ENCODE data around the gene SKP2.
"Not testable (repeated sequence)": the region's sequence is repeated elsewhere in the genome, so short reads cannot be mapped to it uniquely, and the experiment has no call there.

SKP2 gene

GRCh38 chr5:36151434-36152323 lies at the start of gene SKP2, which contains the start of gene LMBRD2:
TSS of gene SKP2 (plus strand) at chr5:36152111. CDS start at chr5:36152263, 152 bp downstream.
TSS of gene LMBRD2 (minus strand) at chr5:36151887. CDS start at chr5:36143349, 8,538 bp downstream.
- TF ChIP-seq POLR2A (IDR thresholded peaks at IDR 0.05; ENCODE audit: low read depth, low read length) = peak; percentile 88
- DNase-seq (ENCODE audit: insufficient read length, low spot score) (peak; percentile 92), FAIRE-seq (peak; percentile 97)

DNA sequence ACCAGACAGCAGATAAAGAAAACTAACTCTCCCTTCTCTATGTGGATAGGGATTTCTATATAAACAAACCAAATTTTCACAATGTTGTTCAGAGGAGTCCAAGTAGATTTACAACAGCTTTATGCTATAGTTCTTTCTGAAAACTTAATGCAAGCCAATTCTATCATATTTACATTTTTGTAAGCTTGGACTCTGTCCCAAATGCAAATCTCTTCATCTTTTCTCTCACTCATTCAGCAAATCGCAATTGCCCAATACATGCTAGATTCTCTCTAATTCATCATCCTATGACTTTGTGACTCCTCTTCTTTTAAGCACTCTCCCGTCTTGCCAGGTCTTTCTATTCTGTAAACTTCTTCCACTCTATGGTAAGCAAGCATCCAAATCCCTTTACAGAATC lies 46.1 kb upstream of the SKP2 start:
- no peak for TF ChIP-seq POLR2A (IDR thresholded peaks at IDR 0.05; ENCODE audit: low read depth, low read length)
- DNase-seq (ENCODE audit: insufficient read length, low spot score) = no peak
- no peak for FAIRE-seq

DNA sequence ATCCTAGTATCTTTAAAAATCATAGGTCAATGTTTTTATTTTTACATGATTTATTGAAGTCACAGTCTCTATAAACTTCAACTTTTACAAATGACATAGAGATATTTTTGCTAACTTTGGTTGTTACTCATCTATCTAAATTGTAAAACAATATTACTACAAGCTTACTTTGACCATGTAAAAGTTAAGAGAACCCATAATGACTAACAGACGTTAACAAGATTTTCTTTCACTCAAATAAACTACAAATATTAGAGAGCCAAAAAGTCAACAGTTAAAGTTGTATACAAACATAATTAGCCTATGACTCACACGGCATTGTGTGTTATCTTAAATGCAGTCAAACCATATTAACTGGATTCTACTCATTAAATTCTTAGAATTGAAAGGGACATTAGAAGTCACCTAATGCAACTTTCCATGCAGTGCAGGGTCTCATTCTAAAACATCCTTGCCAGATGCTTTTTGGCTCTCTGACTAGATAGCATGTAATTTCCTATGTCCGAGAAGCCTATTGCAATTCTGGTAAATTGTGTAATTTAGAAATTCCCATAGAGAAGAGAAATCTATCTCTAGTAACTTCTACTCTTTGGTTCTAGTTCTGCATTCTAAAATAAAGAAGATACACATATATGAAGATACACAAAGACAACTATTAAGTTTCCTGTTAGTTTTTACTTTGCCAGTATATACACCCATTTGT lies 43.0 kb upstream of the SKP2 start:
- TF ChIP-seq POLR2A (IDR thresholded peaks at IDR 0.05; ENCODE audit: low read depth, low read length) = no peak
- FAIRE-seq = peak; percentile 55
- DNase-seq (ENCODE audit: insufficient read length, low spot score) = no peak

DNA sequence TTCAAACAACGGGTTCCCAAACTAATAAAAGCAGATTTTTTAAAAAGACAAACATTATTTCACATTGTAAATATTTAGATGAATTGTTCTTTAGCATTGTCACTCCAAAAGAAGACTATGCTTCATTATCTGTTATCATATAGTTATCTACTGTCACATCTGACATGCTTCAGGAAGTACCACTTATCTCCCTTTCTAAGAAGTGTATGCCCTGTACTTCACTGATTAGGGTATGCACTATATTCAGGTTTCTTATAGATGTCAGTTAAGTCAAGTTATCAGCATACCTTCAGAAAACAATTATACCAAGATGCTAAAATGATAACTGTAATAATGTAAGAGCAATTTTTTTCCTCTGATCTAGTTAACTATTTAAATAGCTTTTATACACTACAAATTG lies 40.7 kb upstream of the SKP2 start:
- FAIRE-seq = peak; percentile 53
- DNase-seq (ENCODE audit: insufficient read length, low spot score) = no peak
- no peak for TF ChIP-seq POLR2A (IDR thresholded peaks at IDR 0.05; ENCODE audit: low read depth, low read length)

DNA sequence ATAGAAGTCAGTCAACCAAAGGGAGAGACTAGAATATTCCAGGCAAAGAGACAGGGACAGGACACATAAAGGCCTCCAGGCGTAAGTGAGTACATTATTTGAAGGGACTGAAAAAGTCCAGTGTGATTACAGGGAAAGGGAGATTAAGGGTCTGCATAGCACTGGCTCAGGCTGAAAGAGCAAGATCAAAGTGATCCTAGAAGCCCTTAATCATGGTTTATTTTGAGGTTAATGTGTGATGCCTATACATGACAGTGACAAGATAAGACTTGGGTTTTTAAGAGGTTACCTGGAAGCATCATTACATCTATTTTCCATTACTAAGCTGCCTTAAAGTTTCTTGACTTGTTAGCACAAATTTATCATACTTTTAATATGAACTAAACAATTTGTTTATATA lies 26.0 kb upstream of the SKP2 start:
- no peak for FAIRE-seq
- no peak for TF ChIP-seq POLR2A (IDR thresholded peaks at IDR 0.05; ENCODE audit: low read depth, low read length)
- no peak for DNase-seq (ENCODE audit: insufficient read length, low spot score)

DNA sequence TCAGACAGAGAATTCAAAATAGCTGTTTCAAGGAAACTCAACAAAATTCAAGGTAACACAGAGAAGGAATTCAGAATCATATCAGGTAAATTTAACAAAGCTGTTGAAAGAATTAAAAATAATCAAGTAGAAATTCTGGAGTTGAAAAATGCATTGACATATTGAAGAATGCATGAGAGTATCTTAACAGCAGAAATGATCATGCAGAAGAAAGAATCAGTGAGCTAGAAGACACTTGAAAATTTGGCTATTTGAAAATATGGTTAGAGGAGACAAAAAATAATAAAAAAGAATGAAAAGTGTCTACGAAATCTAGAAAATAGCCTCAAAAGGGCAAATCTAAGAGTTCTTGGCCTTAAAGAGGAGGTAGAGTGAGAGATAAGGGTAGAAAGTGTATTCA lies 23.1 kb upstream of the SKP2 start:
- DNase-seq (ENCODE audit: insufficient read length, low spot score) = no peak
- TF ChIP-seq POLR2A (IDR thresholded peaks at IDR 0.05; ENCODE audit: low read depth, low read length) = no peak
- FAIRE-seq = no peak

GRCh38 chr5:36129666-36130065 lies 22.2 kb upstream of the SKP2 start:
- DNase-seq (ENCODE audit: insufficient read length, low spot score); FAIRE-seq: not testable (repeated sequence)

GRCh38 chr5:36133009-36133408 lies 18.9 kb upstream of the SKP2 start:
- DNase-seq (ENCODE audit: insufficient read length, low spot score); FAIRE-seq: not testable (repeated sequence)

DNA sequence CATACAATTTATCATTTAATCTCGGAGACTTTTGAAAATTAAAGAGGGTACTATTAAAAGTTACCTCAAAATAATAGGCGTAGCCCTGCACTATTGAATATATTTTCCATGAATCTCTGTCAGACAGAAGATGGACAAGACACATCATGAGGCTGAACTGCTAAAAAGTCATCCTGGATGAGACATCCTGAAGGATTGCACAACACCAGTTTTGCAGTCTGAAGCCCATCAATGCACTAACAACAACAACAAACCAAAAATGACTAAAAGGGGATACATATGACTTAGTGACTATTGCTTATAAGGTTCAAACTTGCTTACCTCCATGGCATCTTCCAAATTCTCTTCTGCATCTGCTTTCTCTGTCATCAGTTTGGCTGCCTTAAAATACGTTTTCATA lies 15.9 kb upstream of the SKP2 start:
- DNase-seq (ENCODE audit: insufficient read length, low spot score) (no peak), FAIRE-seq (peak; percentile 68)
- TF ChIP-seq POLR2A (IDR thresholded peaks at IDR 0.05; ENCODE audit: low read depth, low read length) = no peak

DNA sequence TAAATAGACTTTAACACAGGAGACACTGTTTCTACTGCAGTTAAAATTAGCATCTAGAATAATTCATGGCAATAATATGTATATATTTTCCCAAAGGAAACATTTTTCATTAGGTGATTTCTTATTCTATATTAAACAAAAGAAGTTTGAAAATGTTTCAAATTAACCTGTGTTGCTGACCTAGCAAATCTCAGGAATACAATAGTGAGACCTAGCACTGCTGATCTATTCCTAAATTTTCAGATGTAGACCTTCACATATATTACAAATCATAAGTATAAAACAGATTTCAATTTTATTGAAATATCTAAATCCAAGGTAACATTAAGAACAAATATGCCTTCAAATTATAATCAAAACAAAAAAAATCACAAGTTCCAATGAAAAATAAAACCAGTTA lies 15.3 kb upstream of the SKP2 start:
- TF ChIP-seq POLR2A (IDR thresholded peaks at IDR 0.05; ENCODE audit: low read depth, low read length) = no peak
- DNase-seq (ENCODE audit: insufficient read length, low spot score) (no peak), FAIRE-seq (no peak)

GRCh38 chr5:36138900-36139683 lies 12.8 kb upstream of the SKP2 start:
- no peak for FAIRE-seq
- no peak for TF ChIP-seq POLR2A (IDR thresholded peaks at IDR 0.05; ENCODE audit: low read depth, low read length)
- no peak for DNase-seq (ENCODE audit: insufficient read length, low spot score)

- FAIRE-seq = no peak
These were observed 6.6 kb upstream of the SKP2 start for GRCh38 chr5:36145311-36145710.

DNA sequence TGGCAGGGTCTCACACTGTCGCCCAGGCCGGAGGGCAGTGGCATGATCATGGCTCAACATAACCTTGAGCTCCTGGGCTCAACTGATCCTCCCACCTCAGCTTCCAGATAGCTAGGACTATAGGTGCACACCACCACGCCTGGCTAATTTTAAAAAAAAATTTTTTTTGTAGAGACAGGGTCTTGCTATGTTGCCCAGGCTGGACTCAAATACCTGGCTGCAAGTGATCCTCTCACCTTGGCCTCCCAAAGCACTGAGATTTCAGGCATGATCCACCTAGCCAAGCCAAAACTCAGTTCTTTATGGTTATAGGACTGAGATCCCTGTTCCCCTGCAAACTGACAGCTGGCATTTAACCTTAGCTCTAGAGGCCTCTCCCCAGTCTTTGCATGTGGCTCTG lies 5.5 kb upstream of the SKP2 start:
- DNase-seq (ENCODE audit: insufficient read length, low spot score) = no peak
- FAIRE-seq = peak; percentile 27
- TF ChIP-seq POLR2A (IDR thresholded peaks at IDR 0.05; ENCODE audit: low read depth, low read length) = no peak

More at GRCh38 chr5:36145311-36145710, 6.6 kb upstream of the SKP2 start:
- no peak for TF ChIP-seq POLR2A (IDR thresholded peaks at IDR 0.05; ENCODE audit: low read depth, low read length)
- DNase-seq (ENCODE audit: insufficient read length, low spot score) = no peak

DNA sequence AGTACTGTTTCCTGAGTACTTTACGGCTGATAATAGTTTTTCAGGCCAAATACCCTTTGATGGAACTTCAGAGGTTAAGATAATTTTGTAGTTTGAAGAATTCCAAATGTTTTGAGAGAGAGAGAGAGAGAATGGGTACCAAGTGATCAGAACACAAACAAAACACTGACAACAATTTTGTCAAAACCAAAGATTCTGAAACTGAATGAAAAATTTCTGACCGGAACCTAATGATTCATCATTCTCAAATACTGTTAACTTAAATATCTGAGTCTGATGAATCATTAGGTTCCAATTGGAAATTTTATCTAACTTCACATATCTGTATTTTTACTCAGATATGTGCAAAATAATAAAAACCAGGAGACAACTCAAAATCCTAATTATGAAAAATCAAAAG lies 4.2 kb upstream of the SKP2 start:
- FAIRE-seq (no peak), DNase-seq (ENCODE audit: insufficient read length, low spot score) (no peak)
- TF ChIP-seq POLR2A (IDR thresholded peaks at IDR 0.05; ENCODE audit: low read depth, low read length) = no peak
